Pancreas (tissue), 10 donors: Measurements from ENCODE around the gene PRR36. TPM values are rescaled to one million over a fixed set of nuclear protein-coding genes. Genes with fewer than 3 reads are reported as not detected.
A peak's percentile ranks its signal among the peaks of the same experiment; 100 is the strongest.

Experiments used
- ATAC-seq, 4 donors: fragments of 200-7000 bp; cut with Tn5 transposase; one replicate each; pipeline versions ENCODE4 v1.8.0 to v1.9.1; 2020; ENCODE audit warnings: mild to moderate bottlenecking in 4 of 4, moderate library complexity in 4 of 4
- DNase-seq, 6 donors: peaks; one replicate each; pipeline ENCODE4 v3.0.0-alpha.2; 2020
- FAIRE-seq: peaks from 2 replicates; lab custom pipeline; 2012; peaks lifted over from hg19 to GRCh38; lab: Jason Lieb, UNC
- H3K27ac ChIP-seq, 4 donors: fragments of 200-600 bp; sonication (generic); 1 replicate in 3 of 4; 2 replicates in 1 of 4; pipeline versions ENCODE4 v1.5.0 to v1.8.0; 2020
- H3K27me3 ChIP-seq, 4 donors: fragments of 200-600 bp; one replicate each; pipeline ENCODE4 v1.8.0; 2021
- H3K36me3 ChIP-seq, 3 donors: fragments of 200-600 bp; sonication (generic) in 1 of 3; one replicate each; pipeline versions ENCODE4 v1.5.0 to v1.8.0; 2020 to 2021
- H3K4me1 ChIP-seq, 3 donors: fragments of 200-600 bp; one replicate each; pipeline ENCODE4 v1.8.0; 2021
- H3K4me3 ChIP-seq, 4 donors: fragments of 200-600 bp; sonication (generic) in 2 of 4; one replicate each; pipeline versions ENCODE4 v1.5.0 to v1.8.0; 2020 to 2021
- H3K9me3 ChIP-seq, 4 donors: fragments of 200-600 bp; one replicate each; pipeline ENCODE4 v1.8.0; 2021
- CTCF ChIP-seq, 4 donors: fragments of 200-600 bp; sonication (generic) in 3 of 4; IDR thresholded peaks; one replicate each; pipeline versions ENCODE4 v1.5.0 to v1.8.0; 2021; ENCODE audit warnings: antibody characterized with exemption in 4 of 4
- WGBS, 2 donors: extraction: QIAGEN DNeasy Blood & Tissue Kit; methylation state at CpG; one replicate each; pipeline ENCODE4 v1.1.7; 2013; 5-methylcytosine and 5-hydroxymethylcytosine counted together
- intact Hi-C, 3 donors: fragments of 100-400 bp; cut with DNase I; formaldehyde crosslinking; loops; one replicate each; pipeline versions ENCODE4 v1.11.1 to v1.14.2; 2022
- polyA plus RNA-seq, 2 donors: library from polyadenylated mRNA; stranded (reverse); fragments of 200-250 nt; gene quantifications; one replicate each; pipeline ENCODE4 v1.2.3, GENCODE V29; 2013
- total RNA-seq, 6 donors: library from RNA; stranded (reverse); fragmentation: NEBNext Ultra II Directional in 4 of 6; extraction: Animal tissue kit (Norgen Biotek cat#: 25700) in 4 of 6; gene quantifications; one replicate each; pipeline versions ENCODE4 v1.2.1 to v1.2.4, GENCODE V29; 2021 to 2023
- donor health status: healthy with polysubstance abuse.
- donor health status: DM: no; HTN: no; CAD: no; lungs with moderate emphysema.
- donor health status: DM: no; HTN: no; CAD: no.
- donor health status: control.
- donor health status: control.
- donor health status: Bipolar disorder and iron deficiency.
- donor health status: DM: yes; HTN: yes; CAD: no.
- donor health status: DM: no; HTN: no; CAD: no.
- donor health status: DM: no; HTN: no; CAD: no.
- donor health status: DM: yes; HTN: yes; CAD: no.

PRR36 gene
- total and polyA plus RNA-seq, 8 donors = 1.6 to 3.1 (median 2.0) TPM

DNA sequence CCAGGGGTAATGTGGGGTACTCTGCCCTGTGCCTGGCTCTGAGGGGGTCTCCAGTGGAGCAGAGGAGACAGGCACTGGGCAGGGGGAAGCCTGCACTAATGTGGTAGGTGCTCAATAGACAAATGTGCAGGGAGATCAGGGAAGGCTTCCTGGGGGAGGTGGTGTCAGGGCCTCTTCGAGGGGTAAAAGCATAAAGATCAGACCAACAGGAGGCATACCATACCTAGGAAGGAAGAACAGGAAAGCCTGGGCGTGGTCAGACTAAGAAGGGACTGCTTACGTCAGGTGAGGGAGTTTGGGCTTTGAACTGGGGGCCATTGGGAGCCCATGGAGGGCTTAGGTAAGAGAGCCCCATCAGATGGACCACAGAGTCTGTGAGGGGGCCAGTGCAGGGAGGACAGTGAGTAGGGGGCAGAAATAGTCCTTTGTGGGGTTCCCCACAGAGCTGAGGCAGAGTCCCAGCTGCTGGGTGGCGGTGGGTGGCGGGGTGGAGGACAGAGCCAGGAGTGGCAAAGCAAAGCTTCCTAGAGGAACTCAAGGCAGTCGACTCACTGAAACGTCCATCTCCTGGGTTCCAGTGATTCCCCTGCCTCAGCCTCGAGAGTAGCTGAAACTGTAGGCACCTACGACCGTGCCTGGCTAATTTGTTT, 8.8 kb downstream of the PRR36 start:
- ATAC-seq (no peak), DNase-seq (no peak), FAIRE-seq (no peak)
- H3K4me3 ChIP-seq = no peak overlapping the region
- H3K27me3 ChIP-seq = no peaks in the 10 kb centered on the region
- 62 to 63% methylated on average over 10 of the region's 10 CpGs for WGBS, 2 donors
- H3K9me3 ChIP-seq = no peaks in the 10 kb centered on the region
- H3K36me3 ChIP-seq = no peaks in the 10 kb centered on the region
- H3K27ac ChIP-seq = no peak overlapping the region
- intact Hi-C loops = no loop called here
- no peak for TF ChIP-seq CTCF (IDR thresholded peaks at IDR 0.05)
- no peaks in the 10 kb centered on the region for H3K4me1 ChIP-seq

DNA sequence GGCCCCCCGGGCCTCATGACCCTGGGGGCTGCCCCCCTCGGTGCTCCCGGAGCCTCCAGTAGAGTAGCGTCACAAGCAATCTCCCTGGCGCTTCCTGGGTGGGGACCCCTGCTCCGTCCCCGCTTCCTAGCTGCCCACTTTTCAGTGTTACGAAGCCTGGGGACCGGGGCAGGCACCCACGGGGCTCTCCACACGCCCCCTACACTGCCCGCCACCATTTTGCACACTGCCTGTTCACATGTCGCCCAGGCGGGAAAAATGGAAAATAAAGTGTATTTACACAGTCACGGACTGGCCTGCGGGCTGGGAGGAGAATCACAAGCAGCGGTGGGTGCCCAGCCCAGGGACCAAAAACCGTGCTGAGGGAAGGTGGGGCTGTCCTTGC, 9.5 kb downstream of the PRR36 start:
- intact Hi-C loops = no loop called here
- Histone ChIP-seq H3K36me3 (no peaks in the 10 kb centered on the region), H3K27ac (no peak overlapping the region), H3K9me3 (no peaks in the 10 kb centered on the region), H3K4me1 (no peaks in the 10 kb centered on the region), H3K4me3 (no peak overlapping the region), H3K27me3 (no peaks in the 10 kb centered on the region)
- FAIRE-seq = no peak
- WGBS, 2 donors = 68 to 71% methylated on average over 15 to 18 of the region's 18 CpGs
- TF ChIP-seq CTCF (IDR thresholded peaks at IDR 0.05) = no peak
- ATAC-seq = no peak
- DNase-seq = no peak

DNA sequence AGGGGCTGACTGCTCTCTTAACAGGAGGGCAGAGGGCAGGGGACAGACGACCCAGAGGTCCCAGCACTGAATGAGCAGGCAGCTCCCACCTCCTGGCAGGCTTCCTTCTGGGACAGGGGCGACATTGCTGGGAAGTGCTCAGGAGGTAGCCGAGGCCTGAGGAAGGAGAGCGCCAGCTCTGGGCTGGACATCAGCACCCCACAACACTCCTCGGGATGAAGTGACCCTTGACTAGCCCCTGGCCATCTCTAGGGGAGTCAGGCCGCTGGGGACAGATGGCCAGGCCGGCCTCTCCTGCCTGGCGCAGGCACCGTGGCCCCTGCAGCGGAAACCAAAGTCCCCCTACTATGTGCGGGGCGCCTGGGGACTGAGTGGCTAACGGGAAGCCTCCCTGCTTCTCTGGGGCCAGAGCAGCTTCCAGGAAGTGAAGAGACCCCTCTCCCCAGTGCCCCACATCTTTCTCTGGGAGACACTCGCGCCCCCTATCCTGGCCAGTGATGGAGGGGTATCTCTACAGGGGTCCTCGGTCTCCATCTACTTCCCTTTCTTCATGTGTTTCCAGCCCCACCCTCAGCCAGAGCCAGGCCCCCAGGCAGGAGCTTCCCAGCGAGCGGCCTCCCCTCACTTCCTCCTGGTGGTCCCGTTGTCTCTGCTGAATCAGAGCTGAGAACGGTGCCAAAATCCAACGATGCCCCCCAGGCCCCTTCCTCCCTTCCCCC, 10.1 kb downstream of the PRR36 start:
- Histone ChIP-seq H3K36me3 (no peaks in the 10 kb centered on the region), H3K27ac (no peak overlapping the region), H3K4me1 (no peaks in the 10 kb centered on the region), H3K27me3 (no peaks in the 10 kb centered on the region), H3K9me3 (no peaks in the 10 kb centered on the region), H3K4me3 (no peak overlapping the region)
- intact Hi-C loops = no loop called here
- 84 to 86% methylated on average over 21 of the region's 21 CpGs for WGBS, 2 donors
- no peak for TF ChIP-seq CTCF (IDR thresholded peaks at IDR 0.05)
- DNase-seq (peak in 1 of 6 donors; percentile 60), ATAC-seq (no peak), FAIRE-seq (no peak)

GRCh38 chr19:7863157-7863970, 10.8 kb downstream of the PRR36 start:
- DNase-seq (no peak), ATAC-seq (no peak)

More at GRCh38 chr19:7863157-7863970, 10.8 kb downstream of the PRR36 start:
- 89 to 91% methylated on average over 83 of the region's 83 CpGs for WGBS, 2 donors
- Histone ChIP-seq H3K36me3 (no peaks in the 10 kb centered on the region), H3K27me3 (no peaks in the 10 kb centered on the region), H3K4me1 (no peaks in the 10 kb centered on the region), H3K4me3 (no peak overlapping the region), H3K27ac (no peak overlapping the region), H3K9me3 (no peaks in the 10 kb centered on the region)
- no peak for FAIRE-seq
- intact Hi-C loops = no loop called here
- TF ChIP-seq CTCF (IDR thresholded peaks at IDR 0.05) = no peak
